GM18870 (cell line): ENCODE data around the gene USHBP1.
A peak's percentile ranks its signal among the peaks of the same experiment; 100 is the strongest.

Experiments
- ATAC-seq: cut with Tn5 transposase; IDR thresholded peaks from one replicate; pipeline ENCODE4 v1.9.1; 2021; ENCODE audit warnings: moderate library complexity; ENCODE audit not compliant: unreplicated experiment

The USHBP1 gene, protein sequence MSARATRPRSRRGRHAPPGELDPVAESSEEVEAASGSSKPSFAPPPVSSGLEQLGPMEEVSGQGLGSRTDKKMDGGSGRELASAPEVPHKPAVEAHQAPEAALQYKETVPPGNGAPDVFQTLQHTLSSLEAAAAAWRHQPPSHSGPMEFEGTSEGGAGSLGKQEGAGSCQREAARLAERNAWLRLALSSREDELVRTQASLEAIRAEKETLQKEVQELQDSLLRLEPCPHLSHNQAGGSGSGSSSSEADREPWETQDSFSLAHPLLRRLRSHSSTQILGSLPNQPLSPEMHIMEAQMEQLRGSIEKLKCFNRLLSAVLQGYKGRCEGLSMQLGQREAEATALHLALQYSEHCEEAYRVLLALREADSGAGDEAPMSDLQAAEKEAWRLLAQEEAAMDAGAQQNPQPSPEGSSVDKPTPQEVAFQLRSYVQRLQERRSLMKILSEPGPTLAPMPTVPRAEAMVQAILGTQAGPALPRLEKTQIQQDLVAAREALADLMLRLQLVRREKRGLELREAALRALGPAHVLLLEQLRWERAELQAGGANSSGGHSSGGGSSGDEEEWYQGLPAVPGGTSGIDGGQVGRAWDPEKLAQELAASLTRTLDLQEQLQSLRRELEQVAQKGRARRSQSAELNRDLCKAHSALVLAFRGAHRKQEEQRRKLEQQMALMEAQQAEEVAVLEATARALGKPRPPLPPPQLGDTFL

DNA sequence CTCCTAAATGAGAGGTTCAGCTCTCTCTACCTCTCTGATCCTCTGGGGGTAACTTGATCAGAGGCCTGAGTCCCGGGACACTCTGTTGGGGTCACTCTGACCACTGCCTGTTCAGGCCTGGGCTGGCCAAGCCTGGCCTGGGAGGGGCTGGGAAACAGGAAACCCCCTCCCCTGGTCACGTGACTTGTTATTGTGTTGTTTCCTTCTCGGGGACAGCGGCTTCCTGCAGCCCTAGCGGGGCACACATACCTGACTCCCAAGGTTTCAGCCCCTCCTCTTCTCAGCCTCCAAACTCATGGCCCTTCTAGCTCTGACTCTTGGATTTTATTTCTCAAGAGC is at the start of gene USHBP1:
USHBP1 (minus strand) TSS at position 105 of the 339 bp plus-strand sequence. CDS start 446 bp downstream, outside the sequence.
- no peak for ATAC-seq

DNA sequence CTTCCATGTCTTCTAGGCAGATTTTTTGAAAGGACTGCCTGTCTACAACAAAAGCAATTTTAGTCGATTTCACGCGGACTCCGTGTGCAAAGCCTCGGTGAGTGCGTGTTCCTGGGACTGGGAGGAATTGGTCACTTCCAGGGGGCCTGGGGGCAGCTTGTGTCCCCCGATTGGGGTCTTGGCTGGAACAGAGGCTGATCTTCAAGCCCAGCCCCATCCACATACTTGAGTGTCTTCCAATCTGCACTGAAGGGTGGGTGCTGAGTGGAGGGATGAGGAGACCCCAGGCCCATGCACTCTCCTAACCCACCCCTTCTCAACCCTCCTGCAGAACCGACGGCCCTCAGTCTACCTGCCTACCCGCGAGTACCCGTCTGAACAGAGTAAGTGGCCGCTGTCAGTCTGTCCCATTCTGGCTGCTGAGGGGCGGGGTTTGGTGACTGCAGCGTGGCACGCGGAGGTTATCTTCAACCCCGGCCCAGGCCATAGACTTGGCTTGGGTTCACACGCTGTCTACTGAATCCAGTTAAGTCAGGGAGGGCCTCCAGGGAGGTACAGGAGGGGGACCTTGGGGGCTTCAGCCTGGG is 49.6 kb upstream of the USHBP1 start:
- no peak for ATAC-seq

DNA sequence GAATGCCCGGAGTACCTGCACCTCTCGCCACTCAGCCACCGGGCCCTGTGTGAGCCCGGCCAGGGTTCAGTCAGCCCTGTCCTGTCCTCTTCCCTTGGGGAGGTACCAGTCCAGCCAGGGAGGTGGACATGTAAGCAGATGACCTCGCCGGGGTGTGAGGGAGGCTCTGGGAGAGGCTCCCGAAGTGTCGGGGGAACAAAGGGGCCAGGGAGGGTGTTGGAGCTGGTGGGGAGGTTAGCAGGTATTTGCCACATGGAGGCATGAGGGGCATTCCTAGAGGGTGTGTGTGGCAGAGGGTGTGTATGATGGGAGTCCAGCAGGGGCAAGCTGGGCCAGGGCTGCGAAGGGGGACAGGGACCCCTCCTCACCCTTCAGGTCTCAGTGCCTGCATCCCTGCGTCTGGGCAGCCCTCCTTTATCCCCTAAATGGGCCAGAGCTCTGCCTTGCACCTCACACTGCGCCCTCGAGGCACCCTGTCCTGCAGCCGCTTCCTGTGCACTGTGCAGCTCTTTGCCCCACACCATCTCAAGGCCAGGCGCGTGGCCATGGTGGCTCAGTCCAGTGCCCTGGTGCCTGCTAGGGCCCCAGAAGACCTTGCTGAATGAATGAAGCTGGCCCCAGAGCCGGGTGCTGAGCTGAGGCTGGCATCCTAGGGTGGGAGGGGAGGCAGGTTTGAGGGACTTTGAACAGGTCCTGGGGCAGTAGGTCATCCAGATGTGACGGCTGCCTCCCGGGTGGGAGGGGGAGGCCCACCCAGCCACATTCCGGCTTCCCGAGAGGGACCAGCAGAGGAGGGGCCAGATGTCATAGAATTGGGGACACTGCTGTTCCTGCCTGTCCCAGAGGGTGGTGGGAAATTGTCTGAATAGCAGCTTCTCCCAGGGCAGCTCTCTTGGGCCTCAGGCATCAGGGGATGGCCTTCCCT is 47.9 kb upstream of the USHBP1 start:
- no peak for ATAC-seq

DNA sequence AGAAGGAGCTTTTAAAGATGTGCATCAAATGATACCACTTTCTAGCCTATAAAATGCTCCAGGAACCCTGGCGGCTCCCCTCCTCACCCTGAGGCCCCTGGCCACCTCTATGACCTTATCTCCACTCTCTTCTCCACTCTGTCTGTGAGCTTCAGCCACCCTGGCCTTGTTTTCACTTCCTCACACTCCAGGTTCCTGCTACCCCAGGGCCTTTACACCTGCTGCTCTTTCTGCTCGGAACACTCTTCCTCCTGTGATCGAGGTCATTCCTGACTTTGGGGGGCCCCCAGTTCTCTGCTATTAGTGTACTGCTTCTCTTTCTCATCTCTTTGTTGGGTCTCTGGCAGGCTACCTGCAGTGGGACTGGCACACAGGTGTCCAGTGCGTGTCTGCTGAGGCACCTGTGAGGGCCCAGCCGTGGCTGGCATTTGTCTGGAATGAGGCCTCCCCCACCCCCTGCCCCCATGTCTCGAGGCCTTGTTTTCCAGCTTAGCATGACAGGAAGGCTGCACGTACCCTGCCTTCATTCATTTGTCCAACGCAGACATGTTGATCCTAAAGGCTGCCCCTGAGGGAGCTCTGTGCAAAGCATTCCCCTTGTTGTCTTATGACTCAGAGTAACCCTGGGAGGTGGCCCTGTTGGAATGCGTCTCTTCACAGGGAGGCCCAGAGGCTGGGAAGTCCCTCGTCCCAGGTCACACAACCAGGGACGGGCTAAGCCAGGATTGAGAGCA is 47.1 kb upstream of the USHBP1 start:
- ATAC-seq: no peak

DNA sequence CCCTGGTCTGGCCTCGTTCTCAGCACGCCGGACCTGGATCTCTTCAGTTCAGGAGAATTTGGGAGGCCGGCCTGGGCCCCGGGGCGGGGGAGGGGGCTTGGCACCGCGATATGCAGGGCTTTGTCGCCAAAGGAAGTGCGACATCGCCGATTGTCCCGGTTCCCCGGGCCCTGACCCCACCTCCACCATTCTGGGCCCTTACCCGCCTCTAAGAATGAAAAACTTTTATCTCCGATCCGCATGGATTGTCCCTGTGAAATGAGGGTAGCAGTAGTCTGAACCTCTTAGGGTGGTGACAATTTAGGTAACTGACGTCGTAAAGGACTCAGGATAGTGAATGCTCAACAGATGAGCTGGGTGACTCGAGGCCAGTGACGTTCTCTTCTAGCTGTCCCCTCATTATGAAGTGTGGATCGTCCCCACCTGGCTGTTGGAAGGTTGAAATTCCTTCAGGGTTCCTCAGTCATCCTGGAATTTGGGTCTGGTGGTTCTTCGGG is 45.5 kb upstream of the USHBP1 start:
- ATAC-seq: no peak

DNA sequence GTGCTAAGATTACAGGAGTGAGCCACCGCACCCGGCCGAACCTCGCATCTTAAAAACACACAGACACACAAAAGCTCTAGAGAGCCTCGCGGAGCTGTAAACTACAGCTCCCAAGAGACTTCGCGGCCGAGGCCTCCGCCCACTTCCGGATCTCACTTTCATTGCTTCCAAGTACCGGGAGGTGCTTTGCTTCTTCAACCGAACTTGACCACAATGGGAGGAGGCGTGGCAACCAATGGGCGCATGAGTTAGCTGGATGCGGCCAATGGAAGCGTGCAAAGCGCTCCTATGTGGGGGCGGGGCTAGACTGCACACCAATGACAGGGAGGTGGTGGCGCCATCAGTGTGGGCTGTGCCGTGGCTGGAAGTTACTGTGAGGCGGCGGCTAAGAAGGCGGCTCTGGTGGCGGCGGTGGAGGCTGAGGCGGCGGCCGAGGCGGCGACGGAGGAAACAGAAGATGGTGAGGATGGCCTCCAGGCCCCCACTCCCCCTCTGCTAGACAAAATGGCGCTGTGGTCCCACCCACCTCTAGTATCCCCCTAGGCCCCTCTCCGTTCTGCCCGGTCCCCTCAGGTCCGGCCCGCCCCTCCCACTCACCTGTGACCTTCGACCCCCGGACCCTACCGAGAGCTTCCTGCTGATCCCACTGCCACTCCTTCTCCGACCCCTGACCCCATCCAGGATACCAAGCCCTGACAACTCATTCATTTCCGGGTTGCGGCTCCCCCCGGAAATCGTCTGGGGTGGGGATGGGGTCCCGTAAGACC is 44.8 kb upstream of the USHBP1 start, which contains the start of gene DDA1:
DDA1 (plus strand) TSS at position 366 of the 767 bp plus-strand sequence; CDS start at position 458, 92 bp downstream.
- peak; percentile 47 for ATAC-seq

DNA sequence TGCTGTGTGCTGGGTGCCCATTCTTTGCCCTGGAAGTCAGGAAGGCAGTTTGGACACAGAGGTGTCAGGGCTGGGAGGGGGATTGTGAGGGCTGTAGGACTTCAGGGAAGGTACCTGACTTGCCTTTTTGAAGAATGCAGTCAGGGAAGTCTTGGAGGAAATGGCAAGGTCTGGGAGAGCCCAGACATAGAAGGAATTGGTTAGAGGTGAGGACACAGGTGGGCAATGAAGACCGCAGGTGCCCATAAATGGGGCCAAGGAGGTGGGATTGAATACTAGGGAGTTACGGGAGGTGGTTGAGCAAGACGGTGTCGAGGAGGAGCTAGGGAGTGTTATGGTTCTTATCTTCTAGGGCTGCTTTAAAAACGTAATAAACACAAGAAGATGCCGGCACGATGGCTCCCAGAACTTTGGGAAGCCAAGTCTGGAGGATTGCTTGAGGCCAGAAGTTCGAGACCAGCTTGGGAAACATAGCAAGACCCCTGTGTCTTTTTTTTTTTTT is 43.4 kb upstream of the USHBP1 start:
- no peak for ATAC-seq

DNA sequence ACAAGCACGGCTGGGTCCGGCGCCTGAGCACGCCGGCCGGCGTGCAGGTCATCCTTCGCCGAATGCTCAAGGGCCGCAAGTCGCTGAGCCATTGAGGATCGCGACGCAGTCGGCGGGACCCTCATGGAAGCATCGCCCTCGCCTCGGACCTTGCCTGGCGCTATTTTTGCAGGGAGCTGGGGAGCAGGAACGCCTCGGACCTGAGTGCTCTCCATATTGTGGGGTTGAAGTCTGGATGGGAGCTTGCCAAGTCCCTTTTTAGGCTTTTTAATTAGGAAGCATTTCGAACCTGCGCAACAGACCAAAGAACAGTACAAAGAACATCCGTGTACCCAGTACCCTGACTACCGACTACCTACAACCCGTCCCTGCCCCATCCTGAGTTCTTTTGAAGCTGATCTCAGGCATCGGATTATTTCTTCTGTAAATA is 41.8 kb upstream of the USHBP1 start:
- no peak for ATAC-seq

DNA sequence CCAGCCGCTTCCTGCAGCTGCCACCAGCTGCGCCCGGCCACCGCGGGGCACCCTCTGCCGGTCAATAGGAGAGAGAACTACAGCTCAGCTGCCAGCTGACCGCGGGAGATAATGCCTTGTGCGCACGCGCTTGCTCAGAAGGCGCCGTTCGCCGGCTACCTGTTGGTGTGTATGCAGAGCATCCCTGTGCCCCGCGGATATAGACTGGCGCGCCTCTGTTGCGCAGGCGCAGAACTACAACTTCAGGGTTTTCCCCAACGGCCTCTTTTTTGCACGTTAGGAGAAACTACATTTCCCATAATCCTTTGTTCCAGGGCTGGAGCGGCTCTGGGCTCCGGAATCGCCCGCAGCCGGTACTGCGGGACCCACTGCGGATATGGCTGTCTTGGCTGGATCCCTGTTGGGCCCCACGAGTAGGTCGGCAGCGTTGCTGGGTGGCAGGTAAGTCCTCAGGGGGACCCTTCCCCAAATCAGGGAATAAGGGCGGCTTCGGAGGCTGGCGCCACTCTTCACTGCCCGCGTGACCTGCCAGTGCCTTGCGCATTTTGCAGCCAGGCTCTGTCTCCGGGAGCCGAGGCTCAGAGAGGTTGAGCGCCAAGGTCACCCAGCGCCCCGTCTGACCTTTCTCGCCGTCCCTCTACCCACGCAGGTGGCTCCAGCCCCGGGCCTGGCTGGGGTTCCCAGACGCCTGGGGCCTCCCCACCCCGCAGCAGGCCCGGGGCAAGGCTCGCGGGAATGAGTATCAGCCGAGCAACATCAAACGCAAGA is 41.2 kb upstream of the USHBP1 start, which contains the start of gene MRPL34:
MRPL34 (plus strand) TSS at position 356 of the 768 bp plus-strand sequence; CDS start at position 377, 21 bp downstream.
- ATAC-seq: peak; percentile 75

DNA sequence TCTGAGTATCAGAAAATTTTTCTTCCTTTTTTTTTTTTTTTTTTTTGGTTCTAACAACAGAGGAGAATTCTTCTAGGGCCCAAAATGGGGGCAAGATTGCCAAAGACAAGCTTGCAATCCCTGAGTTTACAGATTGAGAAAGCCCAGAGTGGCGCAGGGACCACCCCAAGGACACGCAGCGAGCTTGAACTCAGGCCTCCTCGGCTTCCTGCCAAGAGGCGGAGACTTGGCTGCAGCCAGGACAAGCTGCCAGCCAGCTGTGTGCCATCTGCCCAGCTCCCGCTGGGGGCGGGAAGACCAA is 40.6 kb upstream of the USHBP1 start:
- no peak for ATAC-seq

DNA sequence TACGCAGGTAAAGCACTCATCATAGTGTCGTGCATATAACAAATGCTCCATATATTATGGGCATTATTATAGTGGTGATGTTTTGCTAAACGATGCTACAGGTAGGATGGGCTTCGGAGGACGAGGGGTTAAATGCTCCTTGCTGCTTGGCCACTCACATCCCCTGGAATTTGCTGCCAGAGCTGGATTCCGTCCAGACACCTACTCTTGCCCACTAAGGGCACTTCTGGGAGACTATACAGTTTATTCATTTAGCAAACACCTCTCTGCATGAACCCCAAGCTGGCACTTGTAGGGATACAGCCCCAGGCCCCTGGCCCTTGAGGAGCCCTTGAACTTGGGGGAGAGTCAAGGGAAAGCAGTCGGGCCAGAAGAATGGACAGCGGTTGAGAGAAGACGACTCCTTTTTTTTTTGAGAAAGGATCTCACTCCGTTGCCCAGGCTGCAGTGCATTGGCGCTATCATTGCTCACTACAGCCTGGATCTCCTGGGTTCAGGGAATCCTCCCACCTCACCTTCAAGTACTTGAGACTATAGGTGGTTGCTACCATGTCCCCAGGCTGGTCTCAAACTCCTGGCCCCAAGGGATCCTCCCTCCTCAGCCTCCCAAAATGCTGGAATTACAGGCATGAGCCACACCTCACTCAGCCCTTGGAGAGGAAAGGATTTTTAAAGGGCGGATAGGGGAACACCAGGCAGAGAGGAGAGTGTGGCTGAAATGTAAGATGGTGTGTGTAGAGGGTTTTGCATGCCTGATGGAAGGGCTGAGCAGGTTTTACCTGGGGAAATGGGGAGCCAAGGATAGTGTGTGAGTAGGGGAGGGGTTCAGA is 40.1 kb upstream of the USHBP1 start:
- ATAC-seq: peak; percentile 0

DNA sequence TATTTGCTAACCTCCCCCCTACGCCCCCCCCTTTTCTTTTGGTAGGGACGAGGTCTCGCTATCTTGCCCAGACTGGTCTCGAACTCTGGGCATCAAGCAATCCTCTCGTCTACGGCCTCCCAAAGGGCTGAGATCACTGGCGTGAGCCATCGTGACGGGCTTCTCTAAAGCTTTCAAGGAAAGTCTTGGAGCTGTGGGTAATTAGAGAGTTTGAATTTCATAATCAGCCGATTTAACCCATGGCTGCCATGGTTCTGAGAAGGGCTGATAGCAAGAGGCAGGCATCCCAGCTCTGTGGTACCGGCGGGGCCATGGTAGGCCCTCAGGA is 39.4 kb upstream of the USHBP1 start:
- ATAC-seq: no peak

DNA sequence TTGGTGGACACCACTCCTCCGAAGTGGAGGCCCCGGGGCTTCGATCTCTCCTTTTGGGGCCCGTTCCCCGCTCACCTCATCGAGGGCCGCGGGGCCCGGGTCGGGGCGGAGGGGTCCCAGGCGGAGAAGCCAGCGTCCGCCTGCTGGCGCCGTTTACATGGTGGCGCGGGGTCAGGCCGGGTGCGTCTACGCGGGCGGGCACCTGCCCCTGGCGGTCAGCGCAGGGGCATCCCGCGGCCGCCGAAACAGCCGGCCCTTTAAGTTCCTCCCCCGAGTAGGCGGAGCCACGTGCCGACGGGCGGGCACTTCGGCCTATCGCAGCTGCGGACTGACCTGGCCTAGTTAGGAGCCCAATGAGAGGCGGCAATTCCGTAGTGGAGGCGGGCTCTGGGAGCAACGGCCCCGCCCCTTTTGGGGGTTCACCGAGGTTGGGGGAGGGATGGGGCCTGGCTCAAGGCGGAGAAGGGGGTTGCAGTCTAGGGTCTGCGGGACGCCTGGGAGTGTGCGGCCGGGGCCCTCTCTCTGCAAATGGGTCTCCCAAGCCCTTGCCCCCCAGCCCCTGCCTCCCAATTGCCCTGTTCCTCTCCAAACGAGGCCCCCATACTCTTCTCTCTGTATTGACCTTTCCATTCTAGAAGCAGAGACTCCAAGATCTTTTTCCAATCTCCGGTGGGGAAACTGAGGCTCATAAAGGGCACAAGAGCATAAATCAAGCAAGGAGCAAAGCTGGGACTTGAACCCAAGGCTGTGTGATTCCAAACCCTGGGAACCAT is 38.8 kb upstream of the USHBP1 start, which contains the start of gene ABHD8:
ABHD8 (minus strand) TSS at position 259 of the 773 bp plus-strand sequence. CDS start 1,809 bp downstream, outside the sequence.
- peak; percentile 34 for ATAC-seq

DNA sequence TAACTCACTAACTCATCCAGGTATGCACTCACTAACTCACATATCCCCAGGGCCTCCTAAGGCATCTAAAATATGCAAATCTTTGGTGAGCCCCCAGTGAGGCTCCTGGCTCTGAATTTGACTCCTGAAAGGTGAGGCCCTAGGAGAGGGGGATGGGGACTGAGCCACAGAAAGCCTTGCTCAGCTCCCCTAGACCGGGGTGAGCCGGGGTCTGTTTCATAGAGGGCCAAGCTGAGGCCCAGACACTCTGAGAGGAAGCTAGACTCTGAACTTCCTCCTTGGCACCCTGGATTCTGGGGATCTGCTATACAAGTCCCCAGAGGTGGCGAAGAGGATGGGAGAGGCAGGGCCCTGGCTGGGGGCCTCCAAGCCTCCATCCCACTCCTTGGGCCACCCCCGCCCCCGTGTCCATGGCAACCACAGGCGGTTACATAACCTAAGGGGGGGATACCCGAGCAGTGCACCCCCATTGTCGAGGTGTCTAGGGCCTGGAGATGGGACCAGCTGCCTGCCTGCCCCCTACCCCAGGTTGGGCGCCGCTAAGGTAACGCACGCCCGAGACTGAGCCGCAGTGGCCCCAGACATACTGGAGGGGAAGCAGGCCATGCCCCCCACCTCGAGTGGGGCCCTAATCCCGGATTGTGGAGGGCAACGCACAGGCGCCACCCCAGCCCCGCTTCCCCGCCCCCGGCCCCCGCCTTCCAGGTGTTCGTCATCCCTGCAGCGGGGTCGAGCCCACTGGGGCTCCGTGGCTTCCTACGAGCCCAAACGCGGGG is 38.0 kb upstream of the USHBP1 start:
- no peak for ATAC-seq

DNA sequence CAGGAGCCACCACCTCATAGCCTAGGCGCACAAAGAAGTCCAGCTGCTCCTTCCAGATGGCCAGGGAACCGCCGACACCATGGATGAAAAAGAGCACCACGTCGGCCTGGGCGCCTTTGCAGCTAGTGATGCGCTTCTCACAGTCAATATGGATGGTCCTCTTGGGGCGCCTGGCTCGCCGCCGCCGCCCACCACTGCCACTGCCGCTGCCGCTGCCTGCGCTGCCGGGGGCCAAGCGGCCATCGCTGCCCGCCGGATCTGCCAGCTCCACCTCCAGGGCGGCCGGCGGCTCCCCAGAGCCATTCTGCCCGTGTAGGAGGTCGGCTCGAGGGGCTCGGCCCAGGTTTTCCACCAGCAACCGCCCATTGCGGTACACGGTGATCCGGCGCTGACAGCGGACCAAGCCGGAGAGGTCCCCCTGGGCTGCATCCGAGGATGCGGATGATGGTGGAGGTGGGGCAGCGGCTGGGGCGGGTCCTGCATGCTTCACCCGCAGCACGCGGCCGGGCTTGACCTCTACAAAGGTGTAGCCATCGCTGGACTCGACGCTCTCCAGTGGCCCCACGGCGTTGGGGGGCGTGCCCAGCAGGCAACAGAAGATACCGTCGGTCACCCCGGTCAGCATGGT is 36.6 kb upstream of the USHBP1 start:
- no peak for ATAC-seq
